K562 (cell line): Measurements from ENCODE around the gene MMD2. TPM values are rescaled to one million over a fixed set of nuclear protein-coding genes. Genes with fewer than 3 reads are reported as not detected.

Experiments
- ATAC-seq: fragments of 200-7000 bp; cut with Tn5 transposase; 3 replicates; pipeline ENCODE4 v1.9.1; 2020; ENCODE audit warnings: moderate library complexity
- BruUV-seq: library from RNA; stranded (reverse); fragments of 400-500 nt; replicated peaks from 2 replicates; lab custom pipeline; 2021; lab: Mats Ljungman, UMichigan
- CTCF ChIA-PET: fragments of 300-600 bp; formaldehyde crosslinking; extraction: SDS; loops from one replicate; lab custom pipeline; 2021; ENCODE audit warnings: low intra/inter-chr PET ratio; lab: Yijun Ruan, JAX
- POLR2A ChIA-PET: fragments of 300-600, 350-650 bp; sonication (Branson Sonifier 250); formaldehyde crosslinking; extraction: SDS; loops from one replicate; lab custom pipeline; 2021; ENCODE audit warnings: antibody characterized with exemption, inconsistent platforms; lab: Yijun Ruan, JAX
- DNase-seq, 4 experiments: peaks; one replicate each; pipeline versions ENCODE4 v3.0.0 to v3.0.0-alpha.2; 2011 to 2018; ENCODE audit warnings: low spot score in 3 of 4, mixed read lengths in 3 of 4; ENCODE audit errors: extremely low read depth in 1 of 4
- FAIRE-seq: peaks from 2 replicates; lab custom pipeline; 2011; peaks lifted over from hg19 to GRCh38; lab: Jason Lieb, UNC
- H2AFZ ChIP-seq: 2 replicates; pipeline ENCODE4 v1.6.0; 2011; ENCODE audit warnings: low read depth, low read length, control low read depth, inconsistent platforms
- H3K27ac ChIP-seq: fragments of 200-600 bp; 3 replicates; pipeline ENCODE4 v1.8.0; 2011; ENCODE audit warnings: low read depth, mild to moderate bottlenecking, control low read depth, inconsistent platforms, low read length, moderate library complexity, mixed read lengths; ENCODE audit errors: extremely low read depth
- H3K27me3 ChIP-seq, 2 experiments: fragments of 300-600 bp in 1 of 2; 2 replicates in 1 of 2; 3 replicates in 1 of 2; pipeline versions ENCODE4 v1.6.0 to v1.8.0; 2011; ENCODE audit warnings: inconsistent platforms in 2 of 2, low read length in 2 of 2, mild to moderate bottlenecking in 1 of 2, mixed read lengths in 1 of 2, moderate library complexity in 1 of 2; ENCODE audit not compliant: control insufficient read depth in 2 of 2, insufficient read depth in 2 of 2
- H3K36me3 ChIP-seq: fragments of 300-600 bp; 3 replicates; pipeline ENCODE4 v1.8.0; 2011; ENCODE audit warnings: mild to moderate bottlenecking, low read length, inconsistent platforms; ENCODE audit not compliant: control insufficient read depth, insufficient read depth
- H3K4me1 ChIP-seq, 2 experiments: fragments of 200-600 bp in 1 of 2; replicated peaks in 1 of 2; 2 replicates in 1 of 2; 3 replicates in 1 of 2; pipeline versions ENCODE4 v1.5.1 to v1.8.0; 2011; ENCODE audit warnings: inconsistent platforms in 2 of 2, low read length in 2 of 2, mild to moderate bottlenecking in 1 of 2, mixed read lengths in 1 of 2, moderate library complexity in 1 of 2; ENCODE audit not compliant: control insufficient read depth in 2 of 2, insufficient read depth in 2 of 2
- H3K4me2 ChIP-seq: 2 replicates; pipeline ENCODE4 v1.6.1; 2011; ENCODE audit warnings: low read length, control low read depth, inconsistent platforms, mixed read lengths; ENCODE audit not compliant: insufficient read depth
- H3K4me3 ChIP-seq: fragments of 200-600 bp; sonication (generic), shearing (Covaris generic); 2 replicates; pipeline ENCODE4 v1.5.1; 2016; ENCODE audit warnings: control low read depth, inconsistent platforms
- H3K79me2 ChIP-seq: fragments of 200-600 bp; 3 replicates; pipeline ENCODE4 v1.8.0; 2011; ENCODE audit warnings: low read length, inconsistent platforms; ENCODE audit not compliant: control insufficient read depth, insufficient read depth
- H3K9ac ChIP-seq, 2 experiments: 2 replicates each; pipeline versions ENCODE4 v1.6.0 to v1.6.1; 2011; ENCODE audit warnings: low read depth in 2 of 2, low read length in 2 of 2, control low read depth in 1 of 2, inconsistent platforms in 1 of 2, mild to moderate bottlenecking in 1 of 2, mixed read lengths in 1 of 2; ENCODE audit not compliant: insufficient read depth in 1 of 2
- H3K9me1 ChIP-seq: one replicate; pipeline ENCODE4 v1.6.0; 2011; ENCODE audit warnings: inconsistent platforms, mild to moderate bottlenecking, low read length, moderate library complexity; ENCODE audit not compliant: control insufficient read depth, insufficient read depth
- H3K9me3 ChIP-seq: replicated peaks from 2 replicates; pipeline ENCODE4 v1.5.1; 2011; ENCODE audit warnings: low read depth, low read length, inconsistent platforms; ENCODE audit not compliant: control insufficient read depth, insufficient read depth
- H4K20me1 ChIP-seq: replicated peaks from 2 replicates; pipeline ENCODE4 v1.6.1; 2011; ENCODE audit warnings: low read length, inconsistent platforms, mixed read lengths; ENCODE audit not compliant: control insufficient read depth, insufficient read depth
- HNRNPL ChIP-seq: fragments of 200-400 bp; formaldehyde crosslinking; IDR thresholded peaks from 2 replicates; pipeline ENCODE4 v1.6.1; 2017; ENCODE audit warnings: low read depth, mild to moderate bottlenecking, low read length
- L3MBTL2 ChIP-seq: fragments of 450-650 bp; IDR thresholded peaks from 2 replicates; pipeline ENCODE4 v1.6.1; 2016; ENCODE audit warnings: mild to moderate bottlenecking, moderate library complexity
- MAFF ChIP-seq: IDR thresholded peaks from 2 replicates; pipeline ENCODE4 v1.6.1; 2012; ENCODE audit warnings: low read length, improper control_type of control experiment
- SAFB ChIP-seq: fragments of 200-400 bp; formaldehyde crosslinking; IDR thresholded peaks from 2 replicates; pipeline ENCODE4 v1.6.1; 2017; ENCODE audit warnings: low read depth, low read length, borderline replicate concordance
- TCF7 ChIP-seq: sonication (generic); IDR thresholded peaks from 2 replicates; pipeline ENCODE4 v1.6.1; 2016; ENCODE audit warnings: antibody characterized with exemption, borderline replicate concordance
- TFAP4 ChIP-seq: sonication (generic); formaldehyde crosslinking; IDR thresholded peaks from 2 replicates; pipeline ENCODE4 v1.8.0; 2022; ENCODE audit warnings: missing genetic modification reagents, mild to moderate bottlenecking, moderate library complexity, borderline replicate concordance
- TSHZ1 ChIP-seq: fragments of 250-450 bp; sonication (Bioruptor Pico); IDR thresholded peaks from 2 replicates; pipeline ENCODE4 v1.4.0; 2020; ENCODE audit warnings: mild to moderate bottlenecking, moderate library complexity
- ZNF24 ChIP-seq: fragments of 450-650 bp; IDR thresholded peaks from 2 replicates; pipeline ENCODE4 v1.6.1; 2016
- WGBS: fragments of 100-300 bp; shearing (Covaris generic); methylation state at CpG from one replicate; pipeline ENCODE4 v1.1.6; 2016; ENCODE audit warnings: low coverage, mixed read lengths; ENCODE audit not compliant: insufficient coverage; ENCODE audit errors: missing lambda C conversion rate; 5-methylcytosine and 5-hydroxymethylcytosine counted together
- in situ Hi-C: fragments of 300-500 bp; cut with MboI; formaldehyde crosslinking; loops from 4 replicates; pipeline ENCODE4 v1.15.0; 2018; ENCODE audit warnings: inconsistent platforms, mixed read lengths
- intact Hi-C: fragments of 100-400 bp; cut with micrococcal nuclease; formaldehyde crosslinking; loops from 2 replicates; pipeline ENCODE4 v1.14.2; 2022
- polyA plus RNA-seq, 8 experiments: library from polyadenylated mRNA; depleted of rRNA in 4 of 8; stranded (reverse) in 5 of 8; unstranded in 3 of 8; fragments of >200 nt; fragmentation: Nextera tagmentation in 2 of 8; fragmentation: Illumina TruSeq in 1 of 8; extraction: Ambion mirVana in 2 of 8; extraction: Trizol in 1 of 8; gene quantifications; 2 replicates each; pipeline versions ENCODE4 v1.2.1 to v1.2.3, GENCODE V29; 2011 to 2014; ENCODE audit warnings: inconsistent platforms in 1 of 8, missing spikeins in 1 of 8
- total RNA-seq, 7 experiments: library from RNA; depleted of rRNA in 6 of 7; stranded (reverse); fragments of >200 nt in 6 of 7; fragmentation: Illumina TruSeq in 2 of 7; extraction: Trizol in 2 of 7; gene quantifications; 2 replicates each; pipeline versions ENCODE4 v1.2.1 to v1.2.3, GENCODE V29; 2011 to 2021; ENCODE audit warnings: low replicate concordance in 1 of 7

MMD2 gene
- total and polyA plus RNA-seq, 9 of the 15 experiments (the other 6 are each of a cell fraction or from before 2014, with no cell fraction given) = not detected

- WGBS = no CpG with 5 or more reads among the region's 21 CpGs
- BruUV-seq = no TSS peak
- H3K36me3 ChIP-seq = no peaks in the 10 kb centered on the region
- in situ Hi-C loops (no loop called here), intact Hi-C loops (no loop called here)
- POLR2A ChIA-PET = no interaction called here
- FAIRE-seq (no peak), DNase-seq (no peak), ATAC-seq (no peak)
- H3K27me3 ChIP-seq = peaks cover 10 to 30% of the 10 kb centered on the region in 2 experiments
- no peak overlapping the region for H3K4me3 ChIP-seq
- no peaks in the 10 kb centered on the region for H3K9me3 ChIP-seq
- no peak overlapping the region for H2AFZ ChIP-seq
- TF ChIP-seq L3MBTL2 = no peak
- no peak for TF ChIP-seq TSHZ1
- no peak for TF ChIP-seq HNRNPL
- no peak for TF ChIP-seq ZNF24
- TF ChIP-seq SAFB = no peak
- TF ChIP-seq TFAP4 (CRISPR knock-in tag) = no peak
- no peak for TF ChIP-seq MAFF
- no peak for TF ChIP-seq TCF7
- H3K9me1 ChIP-seq = no peaks in the 10 kb centered on the region
- H3K79me2 ChIP-seq = no peaks in the 10 kb centered on the region
- no peaks in the 10 kb centered on the region for H4K20me1 ChIP-seq
- no peak overlapping the region for H3K9ac ChIP-seq
- H3K4me2 ChIP-seq = no peak overlapping the region
- CTCF ChIA-PET = no interaction called here
- H3K27ac ChIP-seq = no peak overlapping the region
- peaks cover 0 to 7% of the 10 kb centered on the region in 2 experiments; a peak in 2 of 5 replicates for H3K4me1 ChIP-seq
Observed at GRCh38 chr7:4959306-4959705, 319 bp upstream of the MMD2 start.
